Fibroblast of mammary gland (primary cell): ENCODE data around the gene RGN.

Experiments
- DNase-seq: peaks from one replicate; pipeline ENCODE4 v3.0.0-alpha.2; 2010; ENCODE audit warnings: low read depth
- H3K4me3 ChIP-seq: 2 replicates; pipeline ENCODE4 v1.5.1; 2011; ENCODE audit warnings: low read depth, mild to moderate bottlenecking, low read length, moderate library complexity; ENCODE audit not compliant: control insufficient read depth
- TF ChIP-seq, protein P1 (sequence below): conservative IDR thresholded peaks from 2 replicates; pipeline ENCODE4 v1.5.1; 2011; ENCODE audit warnings: low read depth, low read length, inconsistent platforms; ENCODE audit not compliant: control insufficient read depth, insufficient read depth

The RGN gene

DNA sequence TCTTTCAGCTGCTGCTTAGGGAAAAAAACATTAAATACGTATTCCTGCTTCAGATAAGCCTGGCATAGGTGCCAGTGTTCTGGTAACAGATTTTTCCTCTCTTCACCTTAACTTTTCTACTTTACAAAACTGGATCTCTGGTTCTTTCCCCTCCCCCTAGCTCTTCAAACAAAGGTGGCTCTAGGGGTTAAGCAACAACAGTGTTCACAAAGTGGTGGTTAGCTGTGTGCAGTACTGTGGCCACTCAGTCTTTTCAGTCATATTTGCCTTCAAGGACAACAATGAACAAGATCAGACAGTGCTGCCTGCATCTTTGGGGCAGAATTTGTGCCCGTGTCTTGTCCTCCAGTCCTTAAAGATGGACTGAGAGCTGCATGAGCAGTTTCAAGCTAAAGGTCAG, 15.1 kb upstream of the RGN start:
- H3K4me3 ChIP-seq: no peak overlapping the region
- no peak for DNase-seq
- TF ChIP-seq, protein P1, sequence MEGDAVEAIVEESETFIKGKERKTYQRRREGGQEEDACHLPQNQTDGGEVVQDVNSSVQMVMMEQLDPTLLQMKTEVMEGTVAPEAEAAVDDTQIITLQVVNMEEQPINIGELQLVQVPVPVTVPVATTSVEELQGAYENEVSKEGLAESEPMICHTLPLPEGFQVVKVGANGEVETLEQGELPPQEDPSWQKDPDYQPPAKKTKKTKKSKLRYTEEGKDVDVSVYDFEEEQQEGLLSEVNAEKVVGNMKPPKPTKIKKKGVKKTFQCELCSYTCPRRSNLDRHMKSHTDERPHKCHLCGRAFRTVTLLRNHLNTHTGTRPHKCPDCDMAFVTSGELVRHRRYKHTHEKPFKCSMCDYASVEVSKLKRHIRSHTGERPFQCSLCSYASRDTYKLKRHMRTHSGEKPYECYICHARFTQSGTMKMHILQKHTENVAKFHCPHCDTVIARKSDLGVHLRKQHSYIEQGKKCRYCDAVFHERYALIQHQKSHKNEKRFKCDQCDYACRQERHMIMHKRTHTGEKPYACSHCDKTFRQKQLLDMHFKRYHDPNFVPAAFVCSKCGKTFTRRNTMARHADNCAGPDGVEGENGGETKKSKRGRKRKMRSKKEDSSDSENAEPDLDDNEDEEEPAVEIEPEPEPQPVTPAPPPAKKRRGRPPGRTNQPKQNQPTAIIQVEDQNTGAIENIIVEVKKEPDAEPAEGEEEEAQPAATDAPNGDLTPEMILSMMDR: no peak

DNA sequence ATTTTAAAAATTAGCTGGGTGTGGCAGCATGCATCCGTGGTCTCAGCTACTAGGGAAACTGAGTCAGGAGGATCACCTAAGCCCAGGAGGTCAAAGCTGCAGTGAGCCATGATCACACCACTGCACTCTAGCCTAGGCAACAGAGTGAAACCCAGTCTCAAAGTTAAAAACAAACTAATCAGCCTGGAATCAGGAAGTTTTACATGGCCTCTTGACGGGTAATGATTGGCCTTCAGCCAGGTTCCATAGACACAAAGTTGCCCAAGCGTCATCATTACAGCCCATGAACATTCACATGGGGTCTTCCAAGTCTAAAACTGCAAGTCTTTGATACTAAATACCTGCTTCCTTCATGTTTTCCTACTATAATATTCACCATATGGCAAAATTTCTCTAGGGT, 10.0 kb upstream of the RGN start:
- no peak overlapping the region for H3K4me3 ChIP-seq
- TF ChIP-seq, protein P1: no peak
- no peak for DNase-seq

DNA sequence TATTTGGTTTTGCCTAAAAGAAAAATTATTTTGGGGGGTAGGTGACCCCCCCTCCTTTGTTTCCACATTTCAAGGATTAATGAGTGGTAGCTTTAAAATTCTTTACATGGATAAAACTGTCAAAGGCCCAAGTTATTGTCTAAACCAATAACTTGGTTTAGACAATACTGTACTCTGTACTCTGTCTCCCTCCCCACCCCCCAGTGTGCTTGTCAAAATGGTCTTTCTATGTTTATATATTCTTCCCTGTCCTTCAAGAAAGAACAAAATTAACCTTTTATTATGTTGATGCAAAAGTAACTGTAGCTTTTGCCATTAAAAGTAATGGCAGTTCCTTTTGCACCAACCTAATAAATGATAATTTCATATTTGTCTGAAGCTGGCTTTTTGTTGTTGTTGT, 9.5 kb upstream of the RGN start:
- no peak overlapping the region for H3K4me3 ChIP-seq
- DNase-seq: no peak
- TF ChIP-seq, protein P1: no peak

DNA sequence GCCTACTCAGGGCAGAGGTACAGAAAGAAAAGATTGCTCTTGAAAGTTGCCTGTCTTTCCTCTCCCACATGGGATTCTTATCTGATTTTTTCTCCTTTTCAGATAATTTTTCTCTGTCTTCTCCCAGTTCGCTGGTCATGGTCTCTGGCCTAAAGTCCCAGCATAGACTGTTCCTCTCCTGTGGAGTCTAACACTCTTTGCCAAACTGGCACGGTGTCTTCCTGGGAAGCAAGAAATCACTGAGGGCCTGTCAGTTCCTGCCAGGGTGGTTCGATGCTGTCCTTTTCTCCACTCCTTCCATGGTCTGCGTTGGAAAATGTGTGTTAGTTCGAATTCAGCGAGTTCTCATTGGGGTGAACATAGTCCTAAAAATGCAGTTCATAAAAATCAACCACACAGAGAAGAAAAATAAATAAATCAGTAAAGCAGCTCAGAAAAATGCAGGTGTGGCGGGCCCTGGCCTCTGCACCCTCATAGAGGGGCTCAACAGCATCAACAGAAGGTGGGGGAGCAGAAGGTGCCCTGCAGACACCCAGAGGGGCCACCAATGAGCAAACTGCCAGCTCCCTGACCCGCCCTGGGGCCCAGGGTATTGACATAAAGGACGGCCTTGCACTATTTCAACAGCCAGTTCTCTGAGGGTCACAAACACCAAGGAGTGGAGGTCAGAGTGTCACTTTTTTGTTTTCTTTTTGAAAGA, 2.1 kb downstream of the RGN start:
- DNase-seq: no peak
- TF ChIP-seq, protein P1: no peak

DNA sequence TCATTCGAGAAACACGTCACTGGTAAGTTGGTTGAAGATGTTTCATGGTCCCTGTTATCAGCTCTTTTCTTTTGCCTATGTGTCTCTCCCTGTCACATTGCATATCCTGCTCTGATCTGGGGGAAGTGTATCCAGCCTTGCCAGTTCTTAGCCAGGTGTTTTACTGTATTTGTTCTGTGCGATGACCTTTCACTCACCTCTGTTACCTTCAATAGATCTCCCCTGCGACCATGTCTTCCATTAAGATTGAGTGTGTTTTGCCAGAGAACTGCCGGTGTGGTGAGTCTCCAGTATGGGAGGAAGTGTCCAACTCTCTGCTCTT, 2.6 kb downstream of the RGN start:
- TF ChIP-seq, protein P1: no peak
- no peak overlapping the region for H3K4me3 ChIP-seq
- DNase-seq: no peak

More for the DNA sequence above, 2.1 kb downstream of the RGN start:
- H3K4me3 ChIP-seq: no peak overlapping the region

DNA sequence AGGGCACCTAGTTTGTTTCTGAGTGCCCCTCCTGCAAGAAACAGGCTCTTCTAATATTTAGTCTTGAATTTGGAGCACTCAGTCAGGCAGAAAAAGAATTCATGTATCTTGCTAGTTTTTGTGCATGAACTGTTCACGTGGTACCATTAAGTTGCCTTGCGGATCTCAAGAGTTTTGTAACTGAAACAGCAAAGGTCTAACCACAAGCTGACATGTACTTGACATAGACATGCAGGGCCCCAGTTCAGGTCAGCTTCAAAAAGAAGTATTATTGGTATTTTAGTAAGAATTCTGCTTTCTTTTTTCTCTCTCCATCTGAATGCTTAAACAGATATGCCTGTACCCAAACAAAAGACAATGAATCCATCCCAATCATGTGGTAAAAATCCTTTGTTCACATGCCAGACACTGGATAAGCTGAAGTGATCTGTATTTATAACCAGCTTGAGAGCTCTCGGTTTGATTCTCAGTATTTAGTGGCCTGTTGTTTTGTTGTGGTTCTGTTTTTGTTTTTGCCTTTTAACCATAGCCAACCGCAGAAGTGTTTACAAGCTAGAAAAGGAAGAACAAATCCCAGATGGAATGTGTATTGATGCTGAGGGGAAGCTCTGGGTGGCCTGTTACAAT, 13.0 kb downstream of the RGN start:
- TF ChIP-seq, protein P1: no peak
- no peak overlapping the region for H3K4me3 ChIP-seq
- DNase-seq: peak; percentile 16
